ENCODE measurements around the gene UHRF1. TPM values are rescaled to one million over a fixed set of nuclear protein-coding genes. Genes with fewer than 3 reads are reported as not detected.
A peak's percentile ranks its signal among the peaks of the same experiment; 100 is the strongest.

UHRF1 gene
- total and polyA plus RNA-seq, 2 of the 13 experiments (the other 11 are each of a cell fraction or from before 2014, with no cell fraction given): 6.8 to 78.4 TPM

DNA sequence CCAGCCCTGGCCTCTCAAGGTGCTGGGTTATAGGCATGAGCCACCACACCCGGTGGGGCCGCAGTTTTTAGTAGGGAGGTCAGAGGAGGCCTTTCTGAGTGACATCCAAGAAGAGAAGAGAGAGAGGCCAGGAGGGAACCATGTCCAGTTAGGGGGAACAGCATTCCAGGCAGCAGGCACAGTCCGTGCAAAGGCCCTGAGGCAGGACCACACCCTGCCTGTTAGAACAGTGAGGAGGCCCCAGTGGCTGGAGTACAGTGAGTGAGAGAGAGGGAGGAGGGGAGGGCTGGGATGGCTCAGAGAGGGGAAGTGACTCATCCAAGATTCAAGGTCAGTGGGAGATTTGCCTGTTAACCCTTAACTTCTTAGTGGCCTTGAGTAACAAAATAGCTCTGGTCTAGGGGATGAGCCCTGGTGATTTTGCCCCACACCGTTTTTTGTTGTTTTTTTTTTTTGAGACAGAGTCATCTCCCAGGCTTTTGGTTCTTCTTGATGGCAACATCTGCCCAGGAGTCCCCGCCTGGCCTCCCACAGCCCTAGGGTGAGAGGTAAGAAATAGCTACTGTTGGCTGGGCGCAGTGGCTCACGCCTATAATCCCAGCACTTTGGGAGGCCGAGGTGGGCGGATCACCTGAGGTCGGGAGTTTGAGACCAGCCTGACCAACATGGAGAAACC lies 39.1 kb upstream of the UHRF1 start (continued):
- TF ChIP-seq USF2 (IDR thresholded peaks at IDR 0.05; ENCODE audit: low read depth, low read length): no peak
- TF ChIP-seq USF2 (CRISPR knock-in tag; IDR thresholded peaks at IDR 0.05; ENCODE audit: borderline replicate concordance): no peak
- TF ChIP-seq KLF15 (CRISPR knock-in tag; IDR thresholded peaks at IDR 0.05; ENCODE audit: borderline replicate concordance): no peak
- TF ChIP-seq UBTF (CRISPR knock-in tag; IDR thresholded peaks at IDR 0.05): peak; percentile 50; the same call in 1 of the 2 replicates
- peak; percentile 63; the same call in 1 of the 2 replicates for TF ChIP-seq CHD2 (IDR thresholded peaks at IDR 0.05; ENCODE audit: low read depth, low read length)
- no peak for TF ChIP-seq ZNF674 (CRISPR knock-in tag; IDR thresholded peaks at IDR 0.05; ENCODE audit: low read depth)
- TF ChIP-seq ZNF430 (CRISPR knock-in tag; IDR thresholded peaks at IDR 0.05): peak; percentile 74; the same call in 1 of the 2 replicates
- TF ChIP-seq ZFP1 (CRISPR knock-in tag; IDR thresholded peaks at IDR 0.05): no peak
- TF ChIP-seq NPAS2 (CRISPR knock-in tag; IDR thresholded peaks at IDR 0.05; ENCODE audit: borderline replicate concordance): no peak
- 0 out of 2 replicates have a peak, but pooled peaks have one; percentile 20 for TF ChIP-seq ZNF317 (CRISPR knock-in tag; IDR thresholded peaks at IDR 0.05)
- peak; percentile 49 for TF ChIP-seq SP2 (CRISPR knock-in tag; IDR thresholded peaks at IDR 0.05)
- TF ChIP-seq, protein P1, sequence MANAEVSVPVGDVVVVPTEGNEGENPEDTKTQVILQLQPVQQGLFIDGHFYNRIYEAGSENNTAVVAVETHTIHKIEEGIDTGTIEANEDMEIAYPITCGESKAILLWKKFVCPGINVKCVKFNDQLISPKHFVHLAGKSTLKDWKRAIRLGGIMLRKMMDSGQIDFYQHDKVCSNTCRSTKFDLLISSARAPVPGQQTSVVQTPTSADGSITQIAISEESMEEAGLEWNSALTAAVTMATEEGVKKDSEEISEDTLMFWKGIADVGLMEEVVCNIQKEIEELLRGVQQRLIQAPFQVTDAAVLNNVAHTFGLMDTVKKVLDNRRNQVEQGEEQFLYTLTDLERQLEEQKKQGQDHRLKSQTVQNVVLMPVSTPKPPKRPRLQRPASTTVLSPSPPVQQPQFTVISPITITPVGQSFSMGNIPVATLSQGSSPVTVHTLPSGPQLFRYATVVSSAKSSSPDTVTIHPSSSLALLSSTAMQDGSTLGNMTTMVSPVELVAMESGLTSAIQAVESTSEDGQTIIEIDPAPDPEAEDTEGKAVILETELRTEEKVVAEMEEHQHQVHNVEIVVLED (CRISPR knock-in tag; IDR thresholded peaks at IDR 0.05; ENCODE audit: borderline replicate concordance): peak; percentile 53; the same call in 1 of the 2 replicates
- no peak for TF ChIP-seq NFATC3 (CRISPR knock-in tag; IDR thresholded peaks at IDR 0.05)
- TF ChIP-seq ZNF569 (CRISPR knock-in tag; IDR thresholded peaks at IDR 0.05; ENCODE audit: borderline replicate concordance): no peak
- TF ChIP-seq KDM1A (CRISPR knock-in tag; IDR thresholded peaks at IDR 0.05): peak; percentile 100
- TF ChIP-seq KLF12 (CRISPR knock-in tag; IDR thresholded peaks at IDR 0.05; ENCODE audit: borderline replicate concordance): peak; percentile 100
- TF ChIP-seq NKX3-1 (CRISPR knock-in tag; IDR thresholded peaks at IDR 0.05): no peak
- no peak; the same call in none of the 2 replicates for TF ChIP-seq RXRA (CRISPR knock-in tag; IDR thresholded peaks at IDR 0.05)
- peak; percentile 80 for TF ChIP-seq ZNF768 (CRISPR knock-in tag; IDR thresholded peaks at IDR 0.05)
- TF ChIP-seq ZNF577 (CRISPR knock-in tag; IDR thresholded peaks at IDR 0.05; ENCODE audit: borderline replicate concordance, low read depth): no peak
- no peak for TF ChIP-seq DR1 (CRISPR knock-in tag; IDR thresholded peaks at IDR 0.05)
- no peak for TF ChIP-seq SRSF4 (IDR thresholded peaks at IDR 0.05; ENCODE audit: low read depth, low read length, poor library complexity, severe bottlenecking)
- TF ChIP-seq ZNF101 (CRISPR knock-in tag; IDR thresholded peaks at IDR 0.05; ENCODE audit: borderline replicate concordance, low read depth): no peak
- TF ChIP-seq PCBP1 (IDR thresholded peaks at IDR 0.05; ENCODE audit: borderline replicate concordance, low read depth, low read length): 0 out of 2 replicates have a peak, but pooled peaks have one; percentile 54
- peak; percentile 74; the same call in 1 of the 2 replicates for TF ChIP-seq ZNF607 (CRISPR knock-in tag; IDR thresholded peaks at IDR 0.05; ENCODE audit: borderline replicate concordance)
